Eye (tissue), 1 donor: Measurements from ENCODE around the gene HMGN4.
"Not testable (repeated sequence)": the region's sequence is repeated elsewhere in the genome, so short reads cannot be mapped to it uniquely, and the experiment has no call there.

Source experiments
- DNase-seq: peaks from one replicate; pipeline ENCODE4 v3.0.0-alpha.2; 2015

Gene HMGN4

GRCh38 chr6:26537846-26538571 lies at the start of gene HMGN4:
Gene HMGN4 (plus strand): TSS chr6:26538366. CDS start chr6:26545207, 6,841 bp downstream.
- DNase-seq, result peak; percentile 99

- no peak for DNase-seq
Measured at GRCh38 chr6:26489996-26490964, 47.9 kb upstream of the HMGN4 start.

GRCh38 chr6:26491604-26492003 lies 46.6 kb upstream of the HMGN4 start:
- no peak for DNase-seq

GRCh38 chr6:26493258-26493657 lies 44.9 kb upstream of the HMGN4 start:
- DNase-seq, result no peak

- DNase-seq, result no peak
Measured at GRCh38 chr6:26494117-26494516, 44.0 kb upstream of the HMGN4 start.

- DNase-seq, result no peak
Measured at GRCh38 chr6:26495281-26495680, 42.9 kb upstream of the HMGN4 start.

GRCh38 chr6:26497610-26498009 lies 40.6 kb upstream of the HMGN4 start:
- no peak for DNase-seq

GRCh38 chr6:26500102-26500501 lies 38.1 kb upstream of the HMGN4 start, which contains the start of gene BTN1A1:
Gene BTN1A1 (plus strand): TSS chr6:26500303. CDS start chr6:26501287, 984 bp downstream.
- no peak for DNase-seq

- peak; percentile 66 for DNase-seq
Measured at GRCh38 chr6:26501482-26501986, 36.6 kb upstream of the HMGN4 start.

- DNase-seq, result no peak
Measured at GRCh38 chr6:26502165-26502564, 36.0 kb upstream of the HMGN4 start.

GRCh38 chr6:26502626-26503025 lies 35.5 kb upstream of the HMGN4 start:
- DNase-seq, result no peak

GRCh38 chr6:26507658-26508057 lies 30.5 kb upstream of the HMGN4 start:
- DNase-seq, result no peak

GRCh38 chr6:26511033-26511432 lies 27.1 kb upstream of the HMGN4 start:
- not testable (repeated sequence) for DNase-seq

- DNase-seq, result no peak
Measured at GRCh38 chr6:26514984-26515383, 23.2 kb upstream of the HMGN4 start.

GRCh38 chr6:26516481-26517427 lies 21.4 kb upstream of the HMGN4 start:
- no peak for DNase-seq

GRCh38 chr6:26519359-26519758 lies 18.8 kb upstream of the HMGN4 start:
- no peak for DNase-seq

- peak; percentile 91 for DNase-seq
Measured at GRCh38 chr6:26520237-26520849, 17.8 kb upstream of the HMGN4 start.

- DNase-seq, result peak; percentile 98
Measured at GRCh38 chr6:26520850-26521599, 17.1 kb upstream of the HMGN4 start.

- DNase-seq, result peak; percentile 90
Measured at GRCh38 chr6:26521600-26522391, 16.4 kb upstream of the HMGN4 start.
